ENCODE data around the gene SPC24. TPM values are rescaled to one million over a fixed set of nuclear protein-coding genes. Genes with fewer than 3 reads are reported as not detected.

The SPC24 gene
- total RNA-seq, 1 experiment from 2014 or later, result 44.8 TPM

- intact Hi-C loops (cut with micrococcal nuclease; ENCODE audit: unreplicated experiment), result no loop called here
- Mint-ChIP-seq H3K4me3 (ENCODE audit: unreplicated experiment) (no peak overlapping the region), H3K4me1 (ENCODE audit: low read depth, unreplicated experiment) (no peaks in the 10 kb centered on the region), H3K36me3 (ENCODE audit: insufficient read depth, unreplicated experiment) (peaks cover 17% of the 10 kb centered on the region), H3K27ac (ENCODE audit: unreplicated experiment) (no peak overlapping the region), H3K9me3 (ENCODE audit: unreplicated experiment) (no peaks in the 10 kb centered on the region), H3K27me3 (ENCODE audit: insufficient read depth, unreplicated experiment) (no peaks in the 10 kb centered on the region)
- no TSS peak for BruUV-seq (replicated peaks)
- no peaks in the 10 kb centered on the region for H3K36me3 ChIP-seq (ENCODE audit: control insufficient read depth, insufficient read depth, low read length)
- H3K4me3 ChIP-seq (ENCODE audit: low read depth, low read length), result no peak overlapping the region
- no peaks in the 10 kb centered on the region for H3K9me3 ChIP-seq
- TF ChIP-seq, protein P1, sequence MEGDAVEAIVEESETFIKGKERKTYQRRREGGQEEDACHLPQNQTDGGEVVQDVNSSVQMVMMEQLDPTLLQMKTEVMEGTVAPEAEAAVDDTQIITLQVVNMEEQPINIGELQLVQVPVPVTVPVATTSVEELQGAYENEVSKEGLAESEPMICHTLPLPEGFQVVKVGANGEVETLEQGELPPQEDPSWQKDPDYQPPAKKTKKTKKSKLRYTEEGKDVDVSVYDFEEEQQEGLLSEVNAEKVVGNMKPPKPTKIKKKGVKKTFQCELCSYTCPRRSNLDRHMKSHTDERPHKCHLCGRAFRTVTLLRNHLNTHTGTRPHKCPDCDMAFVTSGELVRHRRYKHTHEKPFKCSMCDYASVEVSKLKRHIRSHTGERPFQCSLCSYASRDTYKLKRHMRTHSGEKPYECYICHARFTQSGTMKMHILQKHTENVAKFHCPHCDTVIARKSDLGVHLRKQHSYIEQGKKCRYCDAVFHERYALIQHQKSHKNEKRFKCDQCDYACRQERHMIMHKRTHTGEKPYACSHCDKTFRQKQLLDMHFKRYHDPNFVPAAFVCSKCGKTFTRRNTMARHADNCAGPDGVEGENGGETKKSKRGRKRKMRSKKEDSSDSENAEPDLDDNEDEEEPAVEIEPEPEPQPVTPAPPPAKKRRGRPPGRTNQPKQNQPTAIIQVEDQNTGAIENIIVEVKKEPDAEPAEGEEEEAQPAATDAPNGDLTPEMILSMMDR (IDR thresholded peaks at IDR 0.05; ENCODE audit: insufficient read depth in 1 of 2, low read depth in 1 of 2, low read length in 1 of 2, severe bottlenecking in 1 of 2, unreplicated experiment in 1 of 2), result no peak
- H3K27me3 ChIP-seq (replicated peaks; ENCODE audit: control insufficient read depth, insufficient read depth, low read length), result no peaks in the 10 kb centered on the region
- no peak for DNase-seq
- ChIA-PET CTCF (no interaction called here), POLR2A (no interaction called here)
- H3K4me1 ChIP-seq, result no peaks in the 10 kb centered on the region
Measured at GRCh38 chr19:11190501-11190900, 34.9 kb upstream of the SPC24 start.

- intact Hi-C loops (cut with micrococcal nuclease; ENCODE audit: unreplicated experiment), result no loop called here
- peaks cover 16% of the 10 kb centered on the region for H3K36me3 Mint-ChIP-seq (ENCODE audit: insufficient read depth, unreplicated experiment)
- no peak for DNase-seq
- no TSS peak for BruUV-seq (replicated peaks)
- no peaks in the 10 kb centered on the region for H3K9me3 Mint-ChIP-seq (ENCODE audit: unreplicated experiment)
- CTCF ChIA-PET, result no interaction called here
- H3K27ac Mint-ChIP-seq (ENCODE audit: unreplicated experiment), result no peak overlapping the region
- Histone ChIP-seq H3K36me3 (ENCODE audit: control insufficient read depth, insufficient read depth, low read length) (no peaks in the 10 kb centered on the region), H3K4me1 (no peaks in the 10 kb centered on the region), H3K4me3 (ENCODE audit: low read depth, low read length) (no peak overlapping the region), H3K27me3 (replicated peaks; ENCODE audit: control insufficient read depth, insufficient read depth, low read length) (no peaks in the 10 kb centered on the region), H3K9me3 (no peaks in the 10 kb centered on the region; the same call in 1 of the 2 replicates)
- H3K4me3 Mint-ChIP-seq (ENCODE audit: unreplicated experiment), result no peak overlapping the region
- H3K27me3 Mint-ChIP-seq (ENCODE audit: insufficient read depth, unreplicated experiment), result no peaks in the 10 kb centered on the region
- POLR2A ChIA-PET, result no interaction called here
- H3K4me1 Mint-ChIP-seq (ENCODE audit: low read depth, unreplicated experiment), result no peaks in the 10 kb centered on the region
- TF ChIP-seq, protein P1 (IDR thresholded peaks at IDR 0.05; ENCODE audit: insufficient read depth in 1 of 2, low read depth in 1 of 2, low read length in 1 of 2, severe bottlenecking in 1 of 2, unreplicated experiment in 1 of 2), result no peak
Measured at GRCh38 chr19:11187441-11187840, 31.9 kb upstream of the SPC24 start.

DNA sequence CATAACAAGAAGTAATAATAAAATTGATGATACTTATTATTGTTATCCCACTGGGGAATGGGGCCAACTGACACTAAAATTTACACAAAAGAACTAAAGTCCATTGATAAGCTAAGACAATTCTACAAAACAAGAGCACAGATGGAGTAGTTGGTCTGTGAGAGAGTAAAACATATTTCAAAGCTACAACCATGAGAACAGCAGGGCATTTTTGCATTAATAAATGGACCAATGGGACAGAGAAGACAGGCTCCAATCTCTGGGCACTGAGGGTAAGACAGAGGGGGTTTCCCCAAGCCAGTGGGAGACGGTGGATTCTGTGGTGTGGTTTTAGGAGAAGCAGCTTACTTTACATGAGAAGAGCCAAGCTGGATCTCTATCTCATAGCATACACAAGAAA lies 27.4 kb upstream of the SPC24 start:
- H3K36me3 Mint-ChIP-seq (ENCODE audit: insufficient read depth, unreplicated experiment), result peaks cover 16% of the 10 kb centered on the region
- ChIA-PET POLR2A (no interaction called here), CTCF (interaction anchor here (0.6 kb wide), 1 partner anchor 1184 kb away, joined by 6 read pairs; no protein-coding TSS in a partner anchor)
- no peaks in the 10 kb centered on the region for H3K4me1 Mint-ChIP-seq (ENCODE audit: low read depth, unreplicated experiment)
- no peak overlapping the region for H3K27ac Mint-ChIP-seq (ENCODE audit: unreplicated experiment)
- H3K9me3 Mint-ChIP-seq (ENCODE audit: unreplicated experiment), result no peaks in the 10 kb centered on the region
- H3K4me3 Mint-ChIP-seq (ENCODE audit: unreplicated experiment), result no peak overlapping the region
- no peaks in the 10 kb centered on the region for H3K27me3 ChIP-seq (replicated peaks; ENCODE audit: control insufficient read depth, insufficient read depth, low read length)
- no peaks in the 10 kb centered on the region for H3K27me3 Mint-ChIP-seq (ENCODE audit: insufficient read depth, unreplicated experiment)
- no peaks in the 10 kb centered on the region; the same call in 1 of the 2 replicates for H3K9me3 ChIP-seq
- BruUV-seq (replicated peaks), result no TSS peak
- TF ChIP-seq, protein P1 (IDR thresholded peaks at IDR 0.05; ENCODE audit: insufficient read depth in 1 of 2, low read depth in 1 of 2, low read length in 1 of 2, severe bottlenecking in 1 of 2, unreplicated experiment in 1 of 2), result no peak
- H3K36me3 ChIP-seq (ENCODE audit: control insufficient read depth, insufficient read depth, low read length), result no peaks in the 10 kb centered on the region
- intact Hi-C loops (cut with micrococcal nuclease; ENCODE audit: unreplicated experiment), result no loop called here
- H3K4me3 ChIP-seq (ENCODE audit: low read depth, low read length), result no peak overlapping the region
- H3K4me1 ChIP-seq, result no peaks in the 10 kb centered on the region
- DNase-seq, result no peak
